Brain microvascular endothelial cell (primary cell): ENCODE measurements around the gene AKIP1.
A peak's percentile ranks its signal among the peaks of the same experiment; 100 is the strongest.
"Not testable (repeated sequence)": the region's sequence is repeated elsewhere in the genome, so short reads cannot be mapped to it uniquely, and the experiment has no call there.

Source experiments
- DNase-seq: peaks from one replicate; pipeline ENCODE4 v3.0.0-alpha.2; 2020
- H3K27ac ChIP-seq: fragments of 250-450 bp; sonication (Bioruptor Pico); 2 replicates; pipeline ENCODE4 v1.5.1; 2020; ENCODE audit warnings: mild to moderate bottlenecking, moderate library complexity
- H3K27me3 ChIP-seq: fragments of 250-450 bp; sonication (Bioruptor Pico); replicated peaks from 2 replicates; pipeline ENCODE4 v1.5.1; 2020; ENCODE audit warnings: mild to moderate bottlenecking
- H3K36me3 ChIP-seq: fragments of 250-450 bp; sonication (Bioruptor Pico); replicated peaks from 2 replicates; pipeline ENCODE4 v1.5.1; 2020; ENCODE audit warnings: mild to moderate bottlenecking
- H3K4me3 ChIP-seq: 2 replicates; pipeline ENCODE4 v1.5.1; 2011; ENCODE audit warnings: low read depth, mild to moderate bottlenecking, control low read depth, low read length, moderate library complexity
- CTCF ChIP-seq: IDR thresholded peaks from 2 replicates; pipeline ENCODE4 v1.5.1; 2011; ENCODE audit warnings: low read depth, mild to moderate bottlenecking, moderate library complexity, low read length, control low read depth, inconsistent platforms; ENCODE audit errors: missing control alignments
- in situ Hi-C: cut with HindIII; loops from 2 replicates; pipeline ENCODE4 v1.10.0; 2017; ENCODE audit warnings: low sequenced_read_pairs, low pct_ligation_motif_present

The AKIP1 gene

DNA sequence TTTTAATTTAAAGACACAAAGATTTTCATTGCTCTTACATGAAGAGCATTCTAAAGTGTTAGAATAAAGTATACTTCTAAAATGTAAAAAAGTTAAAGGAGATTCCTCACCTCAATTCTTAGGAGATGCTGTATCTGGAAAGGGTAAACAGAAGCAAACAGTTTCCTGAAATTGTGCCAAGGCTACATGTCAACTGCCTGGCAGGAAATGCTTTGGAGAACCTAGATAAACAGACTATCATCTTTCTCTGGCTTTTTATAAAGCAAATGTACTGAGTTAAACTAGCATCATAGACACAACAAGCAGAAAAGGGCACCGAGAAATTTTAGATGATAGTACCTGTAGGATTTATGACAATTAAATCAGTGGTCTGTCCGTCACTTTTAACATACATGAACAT, 24.7 kb upstream of the AKIP1 start:
- H3K36me3 ChIP-seq, result no peaks in the 10 kb centered on the region
- no peak overlapping the region for H3K27ac ChIP-seq
- no peak overlapping the region for H3K4me3 ChIP-seq
- DNase-seq, result no peak
- in situ Hi-C loops, result no loop called here
- TF ChIP-seq CTCF, result no peak
- no peaks in the 10 kb centered on the region for H3K27me3 ChIP-seq

DNA sequence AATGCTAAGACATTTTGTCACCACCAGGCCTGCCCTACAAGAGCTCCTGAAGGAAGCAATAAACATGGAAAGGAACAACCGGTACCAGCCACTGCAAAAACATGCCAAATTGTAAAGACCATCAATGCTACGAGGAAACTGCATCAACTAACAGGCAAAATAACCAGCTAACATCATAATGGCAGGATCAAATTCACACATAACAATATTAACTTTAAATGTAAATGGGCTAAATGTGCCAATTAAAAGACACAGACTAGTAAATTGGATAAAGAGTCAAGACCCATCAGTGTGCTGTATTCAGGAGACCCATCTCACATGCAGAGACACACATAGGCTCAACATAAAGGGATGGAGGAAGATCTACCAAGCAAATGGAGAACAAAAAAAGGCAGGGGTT, 19.8 kb upstream of the AKIP1 start:
- H3K27me3 ChIP-seq, in situ Hi-C loops, H3K27ac ChIP-seq, H3K4me3 ChIP-seq, H3K36me3 ChIP-seq, DNase-seq: not testable (repeated sequence)

- no peak for TF ChIP-seq CTCF
- Histone ChIP-seq H3K36me3 (no peaks in the 10 kb centered on the region), H3K27ac (no peak overlapping the region), H3K27me3 (no peaks in the 10 kb centered on the region), H3K4me3 (no peak overlapping the region)
- in situ Hi-C loops, result no loop called here
- DNase-seq, result no peak
Measured at GRCh38 chr11:8899119-8899753, 11.8 kb upstream of the AKIP1 start.

DNA sequence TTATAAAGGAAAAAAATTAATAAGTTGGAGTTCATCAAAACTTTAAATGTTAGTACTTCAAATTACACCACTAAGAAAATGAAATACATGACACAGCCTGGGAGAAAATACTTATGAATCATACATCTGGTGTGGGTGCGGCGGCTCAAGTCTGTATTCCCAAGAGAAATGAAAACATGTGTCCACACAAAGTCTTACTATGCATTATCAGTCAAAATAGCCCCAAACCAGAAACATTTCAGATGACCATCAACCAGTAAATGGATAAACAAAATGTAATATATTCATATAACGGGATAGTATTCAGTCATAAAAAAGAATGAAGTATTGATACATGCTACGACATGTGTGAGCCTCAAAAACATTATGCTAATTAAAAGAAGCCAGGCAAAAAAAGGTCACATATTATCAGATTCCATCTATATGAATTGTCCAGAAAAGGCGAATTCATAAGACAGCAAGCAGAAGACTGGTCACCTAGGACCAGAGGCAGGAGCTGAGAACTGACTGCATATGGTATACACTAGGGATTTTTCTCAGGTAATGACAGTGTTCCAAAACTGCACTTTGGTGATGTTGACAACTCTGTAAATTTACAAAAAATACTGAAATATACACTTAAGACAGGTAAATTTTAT, 5.3 kb upstream of the AKIP1 start:
- peak; percentile 87 for DNase-seq
- no peak overlapping the region for H3K4me3 ChIP-seq
- in situ Hi-C loops, result no loop called here

GRCh38 chr11:8907116-8907515, 3.9 kb upstream of the AKIP1 start:
- TF ChIP-seq CTCF, result no peak
- in situ Hi-C loops, result no loop called here
- DNase-seq, result no peak
- no peaks in the 10 kb centered on the region for H3K27me3 ChIP-seq
- H3K4me3 ChIP-seq, result no peak overlapping the region
- no peak overlapping the region for H3K27ac ChIP-seq
- H3K36me3 ChIP-seq, result no peaks in the 10 kb centered on the region

More for the DNA sequence above, 5.3 kb upstream of the AKIP1 start:
- TF ChIP-seq CTCF, result no peak
- Histone ChIP-seq H3K27me3 (no peaks in the 10 kb centered on the region), H3K36me3 (no peaks in the 10 kb centered on the region), H3K27ac (peak overlapping the region; percentile 52)

- Histone ChIP-seq H3K36me3 (no peaks in the 10 kb centered on the region), H3K27ac (no peak overlapping the region), H3K27me3 (no peaks in the 10 kb centered on the region), H3K4me3 (no peak overlapping the region)
- in situ Hi-C loops, result no loop called here
- no peak for TF ChIP-seq CTCF
- DNase-seq, result no peak
Measured at GRCh38 chr11:8908099-8908498, 2.9 kb upstream of the AKIP1 start.
